ENCODE results near the gene COMTD1. TPM values are rescaled to one million over a fixed set of nuclear protein-coding genes. Genes with fewer than 3 reads are reported as not detected.

The COMTD1 gene
- polyA plus RNA-seq, 1 experiment: 3.3 TPM

GRCh38 chr10:75234017-75234682 lies 1.6 kb downstream of the COMTD1 start:
- ChIA-PET CTCF (interaction anchor here (0.6 to 14.7 kb wide), 14 partner anchors 8 to 991 kb away, joined by 3 to 292 read pairs (median 6); partner anchors contain the start of gene VDAC2), POLR2A (interaction anchor here (0.7 kb wide), 1 partner anchor 645 kb away, joined by 8 read pairs; no protein-coding TSS in a partner anchor)
- TF ChIP-seq CTCF (IDR thresholded peaks at IDR 0.05; ENCODE audit: insufficient read depth, low read depth, low read length): no peak
- peak; percentile 33 for DNase-seq (ENCODE audit: low read depth)
- Histone ChIP-seq H3K27me3 (ENCODE audit: control insufficient read depth, insufficient read depth, low read length) (no peaks in the 10 kb centered on the region; the same call in 1 of the 2 replicates), H3K4me3 (ENCODE audit: low read depth, low read length) (peak overlapping the region; percentile 60), H3K36me3 (ENCODE audit: control insufficient read depth, insufficient read depth, low read length) (no peaks in the 10 kb centered on the region; the same call in none of the 2 replicates)

GRCh38 chr10:75233444-75234016 lies 2.2 kb downstream of the COMTD1 start:
- CTCF ChIA-PET: interaction anchor here (1.2 to 14.7 kb wide), 6 partner anchors 11 to 990 kb away, joined by 3 to 292 read pairs (median 11); partner anchors contain the start of gene VDAC2

GRCh38 chr10:75231672-75232581 lies 3.8 kb downstream of the COMTD1 start:
- ChIA-PET CTCF (interaction anchor here (1.2 to 14.7 kb wide), 7 partner anchors 9 to 132 kb away, joined by 3 to 292 read pairs (median 9); partner anchors contain the start of gene SAMD8), POLR2A (interaction anchor here (0.6 kb wide), 1 partner anchor 44 kb away, joined by 9 read pairs; no protein-coding TSS in a partner anchor)
- DNase-seq (ENCODE audit: low read depth): no peak
- H3K36me3 ChIP-seq (ENCODE audit: control insufficient read depth, insufficient read depth, low read length): no peaks in the 10 kb centered on the region; the same call in none of the 2 replicates
- no peaks in the 10 kb centered on the region for H3K27me3 ChIP-seq (ENCODE audit: control insufficient read depth, insufficient read depth, low read length)
- H3K4me3 ChIP-seq (ENCODE audit: low read depth, low read length): no peak overlapping the region
- TF ChIP-seq CTCF (IDR thresholded peaks at IDR 0.05; ENCODE audit: insufficient read depth, low read depth, low read length): no peak

More at GRCh38 chr10:75233444-75234016, 2.2 kb downstream of the COMTD1 start:
- no peak for DNase-seq (ENCODE audit: low read depth)
- Histone ChIP-seq H3K27me3 (ENCODE audit: control insufficient read depth, insufficient read depth, low read length) (no peaks in the 10 kb centered on the region), H3K36me3 (ENCODE audit: control insufficient read depth, insufficient read depth, low read length) (no peaks in the 10 kb centered on the region; the same call in none of the 2 replicates), H3K4me3 (ENCODE audit: low read depth, low read length) (no peak overlapping the region)
- POLR2A ChIA-PET: no interaction called here
- TF ChIP-seq CTCF (IDR thresholded peaks at IDR 0.05; ENCODE audit: insufficient read depth, low read depth, low read length): no peak

GRCh38 chr10:75230600-75231038 lies 5.1 kb downstream of the COMTD1 start:
- peak; percentile 96 for TF ChIP-seq CTCF (IDR thresholded peaks at IDR 0.05; ENCODE audit: insufficient read depth, low read depth, low read length)
- Histone ChIP-seq H3K36me3 (ENCODE audit: control insufficient read depth, insufficient read depth, low read length) (no peaks in the 10 kb centered on the region; the same call in none of the 2 replicates), H3K27me3 (ENCODE audit: control insufficient read depth, insufficient read depth, low read length) (no peaks in the 10 kb centered on the region), H3K4me3 (ENCODE audit: low read depth, low read length) (no peak overlapping the region)
- DNase-seq (ENCODE audit: low read depth): peak; percentile 27
- ChIA-PET CTCF (interaction anchor here (0.6 to 14.7 kb wide), 18 partner anchors 10 to 228 kb away, joined by 3 to 292 read pairs (median 6); partner anchors contain the start of genes SAMD8 and VDAC2), POLR2A (no interaction called here)
